HG03097 (cell line): ENCODE results near the gene HECTD4.
"Not testable (repeated sequence)": the region's sequence is repeated elsewhere in the genome, so short reads cannot be mapped to it uniquely, and the experiment has no call there.

Experiments
- ATAC-seq: cut with Tn5 transposase; IDR thresholded peaks from one replicate; pipeline ENCODE4 v1.9.1; 2021; ENCODE audit not compliant: unreplicated experiment, low FRiP score

The HECTD4 gene

GRCh38 chr12:112381883-112382796 lies at the start of gene HECTD4:
Gene HECTD4 (minus strand): TSS chr12:112382431. CDS start chr12:112382128, 303 bp downstream.
- peak; percentile 83 for ATAC-seq

DNA sequence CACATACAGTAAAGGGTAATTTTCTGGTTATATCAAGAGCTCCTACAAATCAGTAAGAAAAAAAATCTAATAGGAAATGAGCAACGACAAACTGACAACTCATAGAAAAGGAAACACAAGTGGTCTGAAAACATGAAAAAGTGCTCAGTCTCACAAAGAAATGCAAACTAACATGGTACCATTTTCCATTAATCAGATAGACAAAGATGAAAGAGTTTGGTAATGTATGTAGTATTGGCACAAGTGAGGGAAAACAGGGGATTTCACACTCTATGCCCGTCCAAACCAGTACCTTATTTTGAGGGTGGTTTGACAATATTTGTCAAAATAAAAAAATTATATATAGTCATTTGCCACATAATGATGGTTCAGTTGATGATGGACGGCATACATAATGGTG lies 49.7 kb upstream of the HECTD4 start:
- no peak for ATAC-seq

- no peak for ATAC-seq
Measured at GRCh38 chr12:112430929-112431328, 48.7 kb upstream of the HECTD4 start.

GRCh38 chr12:112427760-112428159 lies 45.5 kb upstream of the HECTD4 start:
- no peak for ATAC-seq

DNA sequence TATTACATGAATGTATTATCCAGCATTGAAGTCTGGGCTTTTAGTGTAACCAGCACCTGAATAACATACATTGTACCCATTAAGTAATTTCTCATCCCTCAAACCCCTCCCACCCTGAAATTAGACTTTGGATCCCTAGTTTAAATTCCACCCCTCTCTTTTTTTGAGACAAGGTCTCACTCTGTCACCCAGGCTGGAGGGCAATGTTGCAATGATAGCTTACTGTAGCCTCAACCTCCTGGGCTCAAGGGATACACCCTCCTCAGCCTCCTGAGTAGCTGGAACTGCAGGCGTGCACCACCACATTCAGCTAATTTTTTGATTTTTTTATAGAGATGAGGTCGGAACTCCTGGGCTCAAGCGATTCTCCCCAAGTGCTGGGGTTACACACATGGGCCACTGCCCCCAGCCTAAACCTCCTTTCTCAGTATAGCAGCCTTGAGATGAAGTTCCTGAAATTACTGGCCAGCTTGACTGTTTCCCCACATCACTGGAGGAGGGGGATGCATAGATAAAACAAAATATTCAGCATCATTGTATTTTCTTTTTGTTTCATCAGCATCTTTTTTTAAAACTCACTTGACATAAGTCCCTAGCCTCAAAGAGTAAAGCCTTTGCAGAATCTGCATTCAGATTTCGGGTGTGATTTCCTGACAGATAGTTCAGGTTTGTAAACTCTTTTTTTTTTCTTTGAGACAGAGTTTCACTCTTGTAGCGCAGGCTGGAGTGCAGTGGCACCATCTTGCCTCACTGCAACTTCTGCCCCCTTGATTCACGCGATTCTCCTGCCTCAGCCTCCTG lies 43.6 kb upstream of the HECTD4 start:
- no peak for ATAC-seq

DNA sequence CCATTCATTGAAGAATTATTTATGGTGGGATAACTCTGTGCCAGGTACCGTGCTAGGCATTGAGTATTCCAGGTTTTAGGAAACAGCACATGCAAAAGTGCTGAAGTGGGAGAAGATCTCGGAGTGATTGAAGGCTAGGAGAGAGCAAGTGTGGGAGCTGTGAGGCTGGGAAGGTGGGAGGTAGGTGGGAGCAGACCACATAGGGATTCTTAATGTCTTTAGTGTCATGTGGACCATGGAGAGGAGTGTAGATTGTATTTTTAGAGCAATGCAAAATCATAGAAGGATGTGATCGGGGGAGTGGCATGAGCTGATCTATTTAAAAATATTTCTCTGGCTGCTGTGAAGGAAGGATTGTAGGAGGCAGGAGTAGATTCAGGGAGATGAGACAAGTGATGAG lies 41.9 kb upstream of the HECTD4 start:
- ATAC-seq = no peak

- ATAC-seq = no peak
Measured at GRCh38 chr12:112422531-112422930, 40.3 kb upstream of the HECTD4 start.

DNA sequence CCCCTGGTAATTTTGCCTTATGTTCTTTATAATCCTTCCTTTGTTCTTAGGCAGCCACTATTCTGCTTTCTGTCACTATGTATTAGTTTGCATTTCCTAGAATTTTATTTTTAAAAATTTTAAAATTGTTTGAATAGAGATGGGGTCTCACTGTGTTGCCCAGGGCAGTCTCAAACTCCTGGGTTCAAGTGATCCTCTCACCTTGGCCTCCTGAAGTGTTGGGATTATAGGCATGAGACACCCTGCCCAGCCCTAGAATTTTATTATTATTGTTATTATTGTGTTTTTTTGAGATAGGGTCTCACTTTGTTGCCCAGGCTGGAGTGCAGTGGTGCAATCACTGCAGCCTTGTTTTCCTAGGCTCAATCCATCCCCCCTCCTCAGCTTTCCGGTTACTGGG lies 39.1 kb upstream of the HECTD4 start:
- ATAC-seq = no peak

GRCh38 chr12:112420740-112421139 lies 38.5 kb upstream of the HECTD4 start:
- no peak for ATAC-seq

- ATAC-seq = no peak
Measured at GRCh38 chr12:112419297-112420133, 37.3 kb upstream of the HECTD4 start.

DNA sequence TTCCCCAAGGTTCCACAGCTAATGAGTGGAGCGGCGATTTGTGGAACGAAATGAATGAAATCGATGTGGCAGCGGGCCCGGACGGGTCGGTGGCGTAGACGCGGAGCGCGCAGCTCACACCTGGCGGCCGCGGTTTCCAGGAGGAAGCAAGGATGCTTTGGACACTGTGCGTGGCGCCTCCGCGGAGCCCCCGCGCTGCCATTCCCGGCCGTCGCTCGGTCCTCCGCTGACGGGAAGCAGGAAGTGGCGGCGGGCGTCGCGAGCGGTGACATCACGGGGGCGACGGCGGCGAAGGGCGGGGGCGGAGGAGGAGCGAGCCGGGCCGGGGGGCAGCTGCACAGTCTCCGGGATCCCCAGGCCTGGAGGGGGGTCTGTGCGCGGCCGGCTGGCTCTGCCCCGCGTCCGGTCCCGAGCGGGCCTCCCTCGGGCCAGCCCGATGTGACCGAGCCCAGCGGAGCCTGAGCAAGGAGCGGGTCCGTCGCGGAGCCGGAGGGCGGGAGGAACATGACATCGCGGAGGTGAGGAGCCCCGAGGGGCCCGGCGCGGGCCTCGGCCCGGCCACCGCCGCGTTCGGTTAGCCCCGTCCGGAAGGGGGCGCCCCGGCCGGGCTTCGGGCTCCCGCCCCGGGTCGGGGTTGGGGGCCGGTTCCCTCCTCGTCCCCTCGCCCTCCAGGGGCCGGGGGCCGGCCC lies 36.5 kb upstream of the HECTD4 start, which contains the start of gene PTPN11:
PTPN11 (plus strand) TSS at position 340 of the 689 bp plus-strand sequence; CDS start at position 505, 165 bp downstream.
- ATAC-seq = peak; percentile 72

DNA sequence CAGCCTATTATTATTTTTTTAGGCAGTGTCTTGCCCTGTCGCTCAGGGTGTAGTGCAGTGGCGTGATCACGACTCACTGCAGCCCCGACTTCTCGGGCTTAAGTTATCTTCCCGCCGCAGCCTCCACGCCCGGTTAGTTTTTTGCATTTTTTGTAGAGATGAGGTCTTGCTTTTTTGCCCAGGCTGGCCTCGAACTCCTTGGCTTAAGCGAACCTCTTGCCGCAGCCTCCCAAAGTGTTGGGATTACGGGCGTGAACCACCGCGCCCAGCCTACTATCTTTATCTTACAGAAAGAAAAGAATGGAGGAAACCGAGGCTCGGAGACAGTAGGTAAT lies 36.0 kb upstream of the HECTD4 start:
- ATAC-seq = no peak

DNA sequence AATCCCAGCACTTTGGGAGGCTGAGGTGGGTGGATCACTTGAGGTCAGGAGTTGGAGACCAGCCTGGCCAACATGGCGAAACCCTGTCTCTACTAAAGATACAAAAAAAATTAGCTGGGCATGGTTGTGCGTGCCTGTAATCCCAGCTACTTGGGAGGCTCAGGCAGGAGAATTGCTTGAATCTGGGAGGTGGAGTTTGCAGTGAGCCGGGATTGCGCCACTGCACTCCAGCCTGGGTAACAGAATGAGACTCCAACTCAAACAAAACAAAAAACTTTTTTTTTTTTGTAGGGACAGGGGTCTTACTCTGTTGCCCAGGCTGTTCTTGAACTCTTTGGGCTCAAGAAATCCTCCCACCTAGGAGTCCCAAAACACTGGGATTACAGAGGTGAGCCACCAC lies 33.2 kb upstream of the HECTD4 start:
- ATAC-seq = not testable (repeated sequence)

GRCh38 chr12:112413855-112414625 lies 31.8 kb upstream of the HECTD4 start:
- no peak for ATAC-seq

DNA sequence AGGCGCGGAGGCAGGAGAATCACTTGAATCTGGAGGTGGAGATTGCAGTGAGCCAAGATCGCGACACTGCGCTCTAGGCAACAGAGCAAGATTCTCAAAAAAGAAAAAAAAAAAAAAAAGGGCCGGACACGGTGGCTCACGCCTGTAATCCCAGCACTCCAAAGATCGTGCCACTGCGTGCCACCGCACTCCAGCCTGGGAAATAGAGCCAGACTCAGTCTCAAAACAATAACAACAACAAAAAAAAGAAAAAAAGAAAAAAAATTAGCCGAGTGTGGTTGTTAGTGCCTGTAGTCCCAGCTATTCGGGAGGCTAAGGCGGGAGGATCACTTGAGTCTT lies 27.6 kb upstream of the HECTD4 start:
- ATAC-seq = no peak

GRCh38 chr12:112409064-112409905 lies 27.1 kb upstream of the HECTD4 start, which contains the start of gene RPL6:
Gene RPL6 (minus strand): TSS chr12:112409605. CDS start chr12:112408656, 949 bp downstream.
- ATAC-seq = peak; percentile 68

DNA sequence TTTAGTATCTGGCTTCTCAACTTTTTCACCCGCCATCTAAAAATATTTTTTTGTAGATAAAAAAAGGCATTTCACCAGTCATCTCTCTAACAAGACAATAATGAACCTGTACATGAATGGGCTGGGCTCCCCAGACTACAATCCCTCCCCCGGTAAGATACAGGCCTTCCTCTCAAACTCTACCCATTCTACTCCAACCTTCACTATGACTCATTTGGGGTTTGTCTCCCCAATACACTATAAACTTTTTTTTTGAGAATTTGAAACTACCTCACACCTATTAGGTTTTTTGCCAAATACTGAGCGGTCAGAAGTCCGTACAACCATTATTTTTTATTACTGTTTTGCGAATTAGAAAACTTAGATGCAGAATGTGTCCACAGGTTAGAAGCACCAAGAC lies 26.4 kb upstream of the HECTD4 start:
- ATAC-seq = no peak

DNA sequence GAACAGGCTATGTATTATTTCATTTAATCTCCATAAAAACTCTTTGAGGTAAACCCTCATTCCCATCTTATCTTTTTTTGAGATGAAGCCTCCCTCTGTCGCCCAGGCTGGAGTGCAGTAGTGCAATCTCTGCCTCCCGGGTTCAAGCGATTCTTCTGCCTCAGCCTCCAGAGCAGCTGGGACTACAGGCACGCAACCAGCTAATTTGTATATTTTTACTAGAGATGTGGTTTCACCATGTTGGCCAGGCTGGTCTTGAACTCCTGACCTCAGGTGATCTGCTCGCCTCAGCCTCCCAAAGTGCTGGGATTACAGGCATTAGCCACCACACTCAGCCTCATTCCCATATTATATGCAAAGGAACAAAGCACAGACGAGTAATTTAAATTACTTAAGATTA lies 25.5 kb upstream of the HECTD4 start:
- ATAC-seq = not testable (repeated sequence)
